GM06990 (cell line): ENCODE results near the gene MAPKAPK2.

Experiments
- DNase-seq: peaks from one replicate; pipeline ENCODE4 v3.0.0-alpha.2; 2011; ENCODE audit not compliant: insufficient read length; ENCODE audit errors: extremely low read depth
- H3K27me3 ChIP-seq: replicated peaks from 2 replicates; pipeline ENCODE4 v1.6.0; 2011; ENCODE audit warnings: low read length; ENCODE audit not compliant: control insufficient read depth, insufficient read depth
- H3K36me3 ChIP-seq: 2 replicates; pipeline ENCODE4 v1.5.1; 2011; ENCODE audit warnings: low read length; ENCODE audit not compliant: control insufficient read depth, insufficient read depth
- H3K4me3 ChIP-seq: replicated peaks from 2 replicates; pipeline ENCODE4 v1.5.1; 2011; ENCODE audit warnings: low read depth, mild to moderate bottlenecking, control low read depth, low read length
- CTCF ChIP-seq: IDR thresholded peaks from 2 replicates; pipeline ENCODE4 v1.5.1; 2011; ENCODE audit warnings: low read length, control low read depth, mild to moderate bottlenecking, inconsistent platforms; ENCODE audit not compliant: insufficient read depth, poor library complexity, severe bottlenecking

Gene MAPKAPK2

GRCh38 chr1:206732992-206733391 is 48.3 kb downstream of the MAPKAPK2 start:
- H3K4me3 ChIP-seq, result no peak overlapping the region
- DNase-seq, result no peak
- H3K36me3 ChIP-seq, result peaks cover 51% of the 10 kb centered on the region
- no peak for TF ChIP-seq CTCF
- H3K27me3 ChIP-seq, result no peaks in the 10 kb centered on the region

GRCh38 chr1:206734499-206735142 is 49.9 kb downstream of the MAPKAPK2 start:
- Histone ChIP-seq H3K27me3 (no peaks in the 10 kb centered on the region), H3K4me3 (no peak overlapping the region), H3K36me3 (peaks cover 39% of the 10 kb centered on the region)
- no peak for DNase-seq
- TF ChIP-seq CTCF, result peak; percentile 97

GRCh38 chr1:206735553-206736031 is 50.9 kb downstream of the MAPKAPK2 start:
- no peaks in the 10 kb centered on the region for H3K27me3 ChIP-seq

GRCh38 chr1:206736878-206737728 is 52.4 kb downstream of the MAPKAPK2 start:
- H3K27me3 ChIP-seq, result no peaks in the 10 kb centered on the region
- DNase-seq, result no peak
- no peak overlapping the region for H3K4me3 ChIP-seq
- peaks cover 20% of the 10 kb centered on the region for H3K36me3 ChIP-seq
- no peak for TF ChIP-seq CTCF

More at GRCh38 chr1:206735553-206736031, 50.9 kb downstream of the MAPKAPK2 start:
- TF ChIP-seq CTCF, result no peak
- Histone ChIP-seq H3K4me3 (no peak overlapping the region), H3K36me3 (peaks cover 30% of the 10 kb centered on the region)
- DNase-seq, result no peak

- no peak for DNase-seq
Measured at GRCh38 chr1:206737729-206738201, 53.1 kb downstream of the MAPKAPK2 start.

More at GRCh38 chr1:206737729-206738201, 53.1 kb downstream of the MAPKAPK2 start:
- no peak overlapping the region for H3K4me3 ChIP-seq
- H3K36me3 ChIP-seq, result peaks cover 16% of the 10 kb centered on the region
- no peaks in the 10 kb centered on the region for H3K27me3 ChIP-seq
- no peak for TF ChIP-seq CTCF
